T-helper 9 cell (primary cell): ENCODE results near the gene CD8B.

ENCODE experiments used
- DNase-seq: peaks from one replicate; pipeline ENCODE4 v3.0.0-alpha.2; 2020

CD8B gene

GRCh38 chr2:86794861-86795260 lies 66.8 kb downstream of the CD8B start:
- no peak for DNase-seq

- no peak for DNase-seq
Observed at GRCh38 chr2:86793752-86794151, 67.9 kb downstream of the CD8B start.

DNA sequence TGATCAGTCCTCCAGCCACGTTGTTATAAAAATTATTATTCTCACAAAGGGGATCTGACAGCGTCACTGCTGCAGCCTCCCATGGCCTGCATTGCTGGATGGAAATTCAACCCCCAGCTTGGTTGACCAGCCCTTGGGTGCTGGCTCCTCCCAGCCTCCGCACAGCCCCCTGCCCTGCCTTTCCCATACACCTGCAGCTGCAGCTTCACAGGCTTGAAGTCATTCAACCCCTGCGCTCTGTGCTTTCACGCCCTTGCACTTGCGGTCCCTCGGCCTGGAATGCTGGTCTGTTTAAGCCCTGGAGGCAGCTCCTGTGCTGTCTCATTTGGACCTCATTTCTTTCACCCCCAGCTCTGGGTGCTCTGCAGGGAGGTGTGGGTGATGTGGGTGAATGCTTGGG lies 70.1 kb downstream of the CD8B start:
- no peak for DNase-seq

GRCh38 chr2:86790676-86791572 lies 70.8 kb downstream of the CD8B start, which contains the start of gene CD8A:
TSS of gene CD8A (minus strand) at chr2:86790913. CDS start at chr2:86790825, 88 bp downstream.
- no peak for DNase-seq

- no peak for DNase-seq
Observed at GRCh38 chr2:86790134-86790675, 71.5 kb downstream of the CD8B start.

DNA sequence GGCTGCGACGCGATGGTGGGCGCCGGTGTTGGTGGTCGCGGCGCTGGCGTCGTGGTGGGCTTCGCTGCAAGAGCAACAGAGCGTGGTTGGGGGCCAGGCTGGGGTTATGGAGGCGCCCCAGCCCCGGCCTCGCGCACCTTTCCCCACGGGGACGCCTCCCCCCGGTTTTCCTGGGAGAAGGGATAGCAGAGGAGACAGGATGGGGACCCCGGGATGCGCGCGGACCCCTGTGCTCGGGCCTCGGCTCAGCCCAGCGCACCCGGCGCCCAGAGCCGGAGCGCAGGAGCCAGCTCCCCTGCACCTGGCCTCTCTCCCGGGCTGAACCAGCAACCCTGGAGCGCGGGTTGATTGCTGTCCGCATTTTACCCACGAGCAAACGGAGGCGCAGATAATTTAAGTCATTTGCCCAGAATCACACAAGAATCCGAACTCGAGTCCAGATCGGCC lies 72.0 kb downstream of the CD8B start:
- DNase-seq = no peak

DNA sequence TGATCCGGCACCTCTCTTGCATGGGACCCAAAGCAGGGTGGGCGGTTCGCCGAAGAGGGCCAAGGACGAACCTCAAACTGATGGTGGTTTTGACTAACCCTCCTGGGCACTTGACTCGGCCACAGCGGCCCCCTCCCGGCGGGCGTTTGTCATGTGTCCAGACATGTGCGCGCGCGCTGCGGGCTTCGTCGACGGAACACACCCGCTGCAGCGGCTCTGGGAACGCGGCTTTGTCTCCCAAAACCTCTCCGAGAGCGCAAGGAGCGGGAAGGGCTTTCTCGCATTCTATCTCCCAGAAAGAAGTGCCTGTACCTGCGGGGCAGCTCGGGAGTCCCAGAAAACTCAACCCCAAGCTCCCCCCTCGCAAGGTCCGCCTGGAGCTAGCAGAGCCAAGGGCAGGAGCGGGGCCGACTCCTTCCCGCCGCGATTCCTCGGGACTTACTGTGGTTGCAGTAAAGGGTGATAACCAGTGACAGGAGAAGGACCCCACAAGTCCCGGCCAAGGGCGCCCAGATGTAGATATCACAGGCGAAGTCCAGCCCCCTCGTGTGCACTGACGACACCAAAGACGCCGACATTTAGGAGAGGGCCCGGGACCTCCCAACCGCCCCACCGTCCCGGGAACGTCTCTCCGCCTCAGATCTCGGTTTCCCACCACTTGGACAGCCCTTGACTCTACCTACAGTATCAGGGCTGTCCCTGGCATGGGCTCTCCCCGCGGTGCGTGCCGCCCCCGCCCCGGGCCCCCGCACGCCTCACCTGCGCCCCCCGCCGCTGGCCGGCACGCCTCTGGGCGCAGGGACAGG lies 72.6 kb downstream of the CD8B start:
- no peak for DNase-seq

GRCh38 chr2:86788165-86788564 lies 73.5 kb downstream of the CD8B start:
- DNase-seq = no peak

GRCh38 chr2:86787736-86788135 lies 74.0 kb downstream of the CD8B start:
- DNase-seq = no peak

DNA sequence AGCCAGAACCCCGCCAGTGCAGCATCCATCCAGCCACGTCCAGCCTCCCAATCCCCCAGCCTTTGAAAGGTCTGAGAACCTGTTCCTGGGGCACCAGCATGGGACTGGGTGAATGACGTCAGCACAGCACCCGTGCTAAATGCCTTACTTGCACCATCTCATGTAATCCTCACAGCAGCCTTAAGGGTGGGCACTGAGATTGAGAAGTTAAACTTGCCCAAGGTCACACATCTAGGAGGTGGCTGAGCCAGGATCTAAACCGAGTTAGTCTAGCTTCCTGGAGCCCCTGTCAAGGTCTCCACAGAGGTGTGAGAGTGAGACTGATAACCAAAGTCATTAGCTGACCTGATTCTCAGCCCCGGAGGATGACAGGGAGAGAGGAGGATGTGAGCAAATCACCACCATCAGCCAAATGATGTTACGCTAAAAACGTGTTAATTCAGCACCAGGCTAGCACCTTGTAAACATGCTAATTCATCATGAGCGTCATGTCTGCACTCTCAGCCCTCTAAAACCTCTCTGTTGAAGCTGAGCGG lies 75.6 kb downstream of the CD8B start:
- DNase-seq = no peak

- no peak for DNase-seq
Observed at GRCh38 chr2:86785456-86785855, 76.2 kb downstream of the CD8B start.

GRCh38 chr2:86783615-86784339 lies 77.9 kb downstream of the CD8B start:
- no peak for DNase-seq

DNA sequence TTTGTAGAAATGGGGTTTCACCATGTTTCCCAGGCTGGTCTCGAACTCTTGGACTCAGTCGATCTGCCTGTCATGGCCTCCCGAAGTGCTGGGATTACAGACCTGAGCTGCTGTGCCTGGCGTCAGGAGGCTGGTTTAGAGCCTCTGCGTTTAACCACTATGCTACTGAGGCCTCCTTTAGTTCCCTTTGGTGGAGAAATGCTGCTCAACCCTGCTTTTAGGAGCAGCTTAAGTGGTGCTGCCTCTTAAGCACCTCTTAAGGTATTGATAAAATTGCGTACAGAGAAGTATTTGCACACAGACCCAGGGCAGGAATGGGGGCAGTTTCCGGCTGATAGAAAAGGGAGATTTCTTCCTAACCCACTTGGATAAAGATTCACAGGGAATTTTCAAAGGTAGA lies 78.9 kb downstream of the CD8B start:
- DNase-seq = no peak

- DNase-seq = no peak
Observed at GRCh38 chr2:86781363-86781762, 80.3 kb downstream of the CD8B start.

DNA sequence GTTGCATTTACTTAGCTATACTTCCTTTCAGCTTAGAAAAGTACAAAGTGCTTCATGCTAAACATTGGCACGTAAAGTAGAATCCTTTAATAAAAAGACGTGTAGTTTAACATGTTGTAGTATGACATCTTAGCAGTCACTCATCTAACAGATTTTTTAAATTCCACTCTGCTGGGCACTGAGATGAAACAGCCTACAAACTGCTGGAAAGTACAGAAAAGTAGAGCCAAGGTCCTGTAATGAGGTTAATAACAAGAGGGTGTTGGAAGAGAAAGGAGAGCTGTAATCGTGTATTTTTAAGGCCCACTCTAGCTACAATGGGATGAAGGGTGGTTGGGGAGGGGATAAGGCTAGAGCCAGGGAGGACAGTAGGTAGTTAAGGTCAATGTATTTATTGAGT lies 81.7 kb downstream of the CD8B start:
- no peak for DNase-seq

DNA sequence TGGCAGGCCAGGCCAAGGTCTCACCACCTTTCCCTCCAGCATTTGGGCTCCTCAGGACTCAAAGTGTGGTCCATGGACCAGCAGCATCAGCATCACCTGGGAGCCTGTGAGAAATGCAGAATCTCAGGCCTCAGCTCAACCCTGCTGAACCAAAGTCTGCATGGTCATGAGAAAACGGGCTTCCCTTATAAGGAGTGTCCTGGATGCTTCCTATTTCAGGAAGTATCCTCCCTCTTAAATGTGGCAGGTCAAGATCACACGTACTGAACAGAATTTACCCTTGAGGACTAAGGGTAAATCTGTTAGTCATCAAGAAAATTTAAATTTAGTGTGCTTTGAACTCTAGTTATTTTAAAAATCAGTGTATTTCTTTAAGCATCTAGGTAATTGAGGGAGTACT lies 82.7 kb downstream of the CD8B start:
- DNase-seq = no peak

- no peak for DNase-seq
Observed at GRCh38 chr2:86776532-86776931, 85.2 kb downstream of the CD8B start.

GRCh38 chr2:86775338-86775737 lies 86.3 kb downstream of the CD8B start:
- no peak for DNase-seq

GRCh38 chr2:86774862-86775261 lies 86.8 kb downstream of the CD8B start:
- no peak for DNase-seq

- DNase-seq = no peak
Observed at GRCh38 chr2:86772611-86773010, 89.1 kb downstream of the CD8B start.

- DNase-seq = no peak
Observed at GRCh38 chr2:86770816-86771301, 90.8 kb downstream of the CD8B start.

DNA sequence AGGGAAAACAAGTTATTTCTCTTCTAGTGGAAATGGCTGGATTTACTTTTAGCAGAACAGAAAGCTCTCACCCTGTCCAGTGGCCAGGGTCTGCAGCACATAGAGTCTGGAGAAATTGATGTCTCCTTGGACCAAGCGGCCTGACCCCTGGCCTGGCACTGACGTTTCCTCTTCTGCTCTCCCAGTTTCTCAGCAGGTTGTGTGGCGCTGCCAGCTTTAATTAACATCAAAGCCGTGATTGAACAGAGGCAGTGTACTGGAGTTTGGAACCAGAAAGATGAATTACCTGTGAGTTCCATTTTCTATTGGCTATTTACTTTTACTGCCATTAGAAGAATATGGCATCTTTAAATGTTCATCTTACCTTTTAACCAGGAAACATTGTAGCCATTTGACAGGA lies 91.8 kb downstream of the CD8B start:
- DNase-seq = no peak
